ENCODE data around the gene LRP1.

The LRP1 gene

DNA sequence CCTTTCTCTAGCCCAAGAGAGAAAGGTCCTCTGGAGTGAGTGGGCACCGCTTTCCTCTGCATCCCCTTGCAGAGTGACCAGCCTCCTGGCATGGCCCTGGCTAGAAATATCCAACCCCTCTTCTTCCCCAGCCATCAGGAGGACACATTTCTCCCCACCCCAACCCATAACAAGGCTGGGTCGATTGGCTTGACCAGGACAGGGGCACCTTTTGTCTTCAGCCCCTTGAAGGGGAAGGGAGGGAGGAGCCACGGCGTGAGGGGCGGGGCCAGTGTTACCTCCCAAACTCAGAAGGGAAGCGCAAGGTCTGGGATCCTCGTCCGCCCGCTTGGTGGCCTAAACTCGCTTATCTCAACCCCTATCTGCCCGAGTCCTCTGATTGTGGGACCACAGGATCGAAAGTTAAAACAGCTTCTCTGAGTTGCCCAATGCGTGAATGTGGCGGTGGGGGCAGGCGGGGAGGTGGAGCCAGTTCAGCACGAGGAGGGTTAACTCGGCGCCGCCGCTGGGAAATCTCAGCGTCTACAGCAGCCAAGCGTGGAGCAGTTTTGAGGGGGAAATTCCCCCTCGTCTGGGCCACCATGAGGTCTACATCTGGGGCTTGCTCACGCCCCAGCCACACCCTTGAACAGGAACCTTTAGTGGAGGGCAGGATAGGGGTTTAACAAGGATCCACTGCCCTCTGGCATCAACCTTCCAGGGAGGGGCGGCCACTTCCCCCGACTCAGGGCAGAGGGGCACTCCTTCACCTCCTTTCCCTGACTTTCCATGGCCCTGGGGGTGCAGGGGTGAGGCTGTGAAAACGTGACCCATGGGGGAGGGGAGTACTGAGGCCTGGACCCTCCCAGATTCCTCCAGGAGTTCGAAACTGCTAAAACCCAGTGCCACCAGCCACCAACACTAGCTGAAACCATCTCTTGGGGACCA, 17.9 kb upstream of the LRP1 start:
- H3K4me1 ChIP-seq (ENCODE audit: low read depth, poor library complexity, severe bottlenecking), result peaks cover 19% of the 10 kb centered on the region
- peak overlapping the region; percentile 40 for H3K4me3 ChIP-seq (IDR thresholded peaks at IDR 0.05; ENCODE audit: insufficient read depth, low read depth, low read length)
- no peaks in the 10 kb centered on the region for H4K20me1 ChIP-seq (ENCODE audit: insufficient read depth)
- TF ChIP-seq, protein P1, sequence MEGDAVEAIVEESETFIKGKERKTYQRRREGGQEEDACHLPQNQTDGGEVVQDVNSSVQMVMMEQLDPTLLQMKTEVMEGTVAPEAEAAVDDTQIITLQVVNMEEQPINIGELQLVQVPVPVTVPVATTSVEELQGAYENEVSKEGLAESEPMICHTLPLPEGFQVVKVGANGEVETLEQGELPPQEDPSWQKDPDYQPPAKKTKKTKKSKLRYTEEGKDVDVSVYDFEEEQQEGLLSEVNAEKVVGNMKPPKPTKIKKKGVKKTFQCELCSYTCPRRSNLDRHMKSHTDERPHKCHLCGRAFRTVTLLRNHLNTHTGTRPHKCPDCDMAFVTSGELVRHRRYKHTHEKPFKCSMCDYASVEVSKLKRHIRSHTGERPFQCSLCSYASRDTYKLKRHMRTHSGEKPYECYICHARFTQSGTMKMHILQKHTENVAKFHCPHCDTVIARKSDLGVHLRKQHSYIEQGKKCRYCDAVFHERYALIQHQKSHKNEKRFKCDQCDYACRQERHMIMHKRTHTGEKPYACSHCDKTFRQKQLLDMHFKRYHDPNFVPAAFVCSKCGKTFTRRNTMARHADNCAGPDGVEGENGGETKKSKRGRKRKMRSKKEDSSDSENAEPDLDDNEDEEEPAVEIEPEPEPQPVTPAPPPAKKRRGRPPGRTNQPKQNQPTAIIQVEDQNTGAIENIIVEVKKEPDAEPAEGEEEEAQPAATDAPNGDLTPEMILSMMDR (conservative IDR thresholded peaks at IDR 0.05; ENCODE audit: low read depth, low read length), result no peak
- H3K9ac ChIP-seq, result peak overlapping the region; percentile 62
- no peaks in the 10 kb centered on the region for H3K27me3 ChIP-seq (ENCODE audit: insufficient read depth, low read depth)
- H3K4me2 ChIP-seq, result peak overlapping the region; percentile 79
- H3K36me3 ChIP-seq (ENCODE audit: insufficient read depth), result no peaks in the 10 kb centered on the region
- H2AFZ ChIP-seq (ENCODE audit: low read depth), result peak overlapping the region; percentile 54
- H3K79me2 ChIP-seq (ENCODE audit: insufficient read depth, low read depth), result no peaks in the 10 kb centered on the region; the same call in 1 of the 2 replicates
- peak overlapping the region; percentile 64 for H3K27ac ChIP-seq

DNA sequence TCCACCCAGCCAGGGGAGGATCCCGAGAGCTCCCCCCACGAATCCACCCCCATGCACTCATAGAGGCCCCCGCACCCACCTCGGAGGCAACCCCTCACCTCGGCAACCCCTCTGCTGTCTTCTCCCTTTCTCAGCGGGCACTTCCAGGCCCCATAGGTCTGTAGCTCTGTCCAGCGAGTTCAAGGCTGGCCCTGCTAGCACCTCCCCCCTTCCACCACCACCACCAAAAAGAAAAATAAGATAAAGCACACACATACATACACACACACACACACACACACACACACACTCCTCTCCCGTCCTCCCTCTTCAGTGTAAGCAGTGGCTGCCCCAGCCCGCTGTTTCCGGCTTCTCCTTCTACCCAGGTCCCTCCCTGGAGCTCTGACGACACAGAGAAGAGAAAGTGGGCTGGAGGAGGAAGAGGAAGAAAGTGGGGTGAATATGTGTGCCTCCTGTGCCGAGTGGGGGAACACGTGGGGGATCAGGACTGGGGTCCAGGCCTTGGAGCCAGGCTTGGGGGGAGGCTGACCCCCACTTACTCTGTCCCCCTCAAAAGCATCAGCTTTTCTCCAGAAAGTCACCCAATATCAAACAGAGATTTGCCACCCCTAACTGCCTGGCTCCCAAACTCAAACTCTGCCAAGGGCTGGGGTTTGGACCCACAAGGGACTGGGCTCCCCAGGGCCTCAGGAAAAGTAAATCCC, 17.1 kb upstream of the LRP1 start, which contains the start of gene STAT6:
STAT6 (minus strand) TSS at position 332 of the 704 bp plus-strand sequence. CDS start 3,084 bp downstream, outside the sequence.
- no peaks in the 10 kb centered on the region for H4K20me1 ChIP-seq (ENCODE audit: insufficient read depth)
- H2AFZ ChIP-seq (ENCODE audit: low read depth), result peak within 1 kb of the TSS; percentile 54

DNA sequence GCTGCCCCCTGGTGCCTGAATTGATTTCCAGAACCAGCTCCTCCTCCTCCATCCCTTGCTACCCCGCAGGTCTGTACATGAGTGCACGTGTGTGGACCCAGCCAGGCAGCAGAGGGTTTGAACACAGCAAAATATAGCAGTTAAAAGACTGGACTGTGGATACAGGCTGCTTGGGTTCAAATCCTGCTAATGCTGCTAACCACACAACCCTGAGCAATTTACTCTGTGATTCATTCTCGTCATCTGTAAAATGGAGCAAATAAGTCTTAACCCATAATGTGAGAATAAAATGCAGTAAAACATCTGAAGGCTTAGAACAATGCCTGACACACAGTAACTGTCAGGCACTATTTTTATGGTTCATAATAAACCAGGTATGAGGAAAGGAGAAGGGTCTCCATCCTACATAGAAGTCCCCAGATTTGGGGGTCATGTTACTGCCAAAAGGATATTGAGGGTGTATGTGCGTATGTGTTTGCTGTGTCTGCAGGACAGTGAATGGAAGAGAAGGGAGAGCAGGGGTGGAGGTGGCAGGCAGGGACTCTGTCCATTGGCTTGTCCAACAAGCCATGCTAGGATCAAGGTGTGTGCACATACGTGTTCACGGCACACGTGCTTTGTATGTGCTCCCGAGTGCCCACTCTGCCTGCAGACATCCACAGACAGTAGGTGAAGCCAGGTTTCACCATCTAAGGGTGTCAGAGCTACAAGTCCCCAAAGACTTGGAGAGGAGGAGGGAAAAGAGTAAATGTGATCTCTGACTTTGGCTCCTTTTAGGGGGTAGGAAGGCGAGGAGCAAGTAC, 15.6 kb upstream of the LRP1 start:
- peaks cover 19% of the 10 kb centered on the region for H3K4me1 ChIP-seq (ENCODE audit: low read depth, poor library complexity, severe bottlenecking)
- no peaks in the 10 kb centered on the region; the same call in 1 of the 2 replicates for H3K79me2 ChIP-seq (ENCODE audit: insufficient read depth, low read depth)
- H3K4me3 ChIP-seq (IDR thresholded peaks at IDR 0.05; ENCODE audit: insufficient read depth, low read depth, low read length), result no peak overlapping the region
- no peaks in the 10 kb centered on the region; the same call in 1 of the 2 replicates for H3K27me3 ChIP-seq (ENCODE audit: insufficient read depth, low read depth)
- H2AFZ ChIP-seq (ENCODE audit: low read depth), result peak overlapping the region; percentile 54
- H3K9ac ChIP-seq, result peak overlapping the region; percentile 62; the same call in 1 of the 2 replicates
- TF ChIP-seq, protein P1 (conservative IDR thresholded peaks at IDR 0.05; ENCODE audit: low read depth, low read length), result peak; percentile 100
- peak overlapping the region; percentile 79 for H3K4me2 ChIP-seq
- no peaks in the 10 kb centered on the region for H3K36me3 ChIP-seq (ENCODE audit: insufficient read depth)
- peak overlapping the region; percentile 64; the same call in 1 of the 2 replicates for H3K27ac ChIP-seq
- no peaks in the 10 kb centered on the region for H4K20me1 ChIP-seq (ENCODE audit: insufficient read depth)

More for the DNA sequence above, 17.1 kb upstream of the LRP1 start, which contains the start of gene STAT6:
- Histone ChIP-seq H3K4me3 (IDR thresholded peaks at IDR 0.05; ENCODE audit: insufficient read depth, low read depth, low read length) (peak within 1 kb of the TSS; percentile 40), H3K4me1 (ENCODE audit: low read depth, poor library complexity, severe bottlenecking) (peaks cover 19% of the 10 kb centered on the region), H3K27me3 (ENCODE audit: insufficient read depth, low read depth) (no peaks in the 10 kb centered on the region), H3K4me2 (peak within 1 kb of the TSS; percentile 79), H3K79me2 (ENCODE audit: insufficient read depth, low read depth) (no peaks in the 10 kb centered on the region; the same call in 1 of the 2 replicates), H3K36me3 (ENCODE audit: insufficient read depth) (no peaks in the 10 kb centered on the region), H3K27ac (peak within 1 kb of the TSS; percentile 64), H3K9ac (peak within 1 kb of the TSS; percentile 62)
- TF ChIP-seq, protein P1 (conservative IDR thresholded peaks at IDR 0.05; ENCODE audit: low read depth, low read length), result no peak
